ENCODE measurements around the gene BEGAIN. TPM values are rescaled to one million over a fixed set of nuclear protein-coding genes. Genes with fewer than 3 reads are reported as not detected.

The BEGAIN gene
- total and polyA plus RNA-seq, 2 donors from 2014 or later, result 0.52 to 1.4 TPM

GRCh38 chr14:100540141-100540925 lies 46.9 kb downstream of the BEGAIN start:
- Histone ChIP-seq H3K4me3 (ENCODE audit: low read length in 3 of 3) (no peak overlapping the region), H3K27ac (ENCODE audit: low read depth in 2 of 2, low read length in 2 of 2) (no peak overlapping the region), H3K36me3 (ENCODE audit: control insufficient read depth in 2 of 3, insufficient read depth in 3 of 3, low read length in 3 of 3) (no peaks in the 10 kb centered on the region), H3K9me3 (ENCODE audit: control insufficient read depth in 2 of 3, insufficient read depth in 1 of 3, low read length in 3 of 3) (no peaks in the 10 kb centered on the region), H3K9ac (ENCODE audit: low read length in 3 of 3) (no peak overlapping the region), H3K27me3 (ENCODE audit: control insufficient read depth, insufficient read depth, low read length) (no peaks in the 10 kb centered on the region), H3K4me1 (ENCODE audit: control insufficient read depth in 2 of 3, insufficient read depth in 2 of 3, low read depth in 1 of 3, low read length in 3 of 3) (no peaks in the 10 kb centered on the region)
- intact Hi-C loops (cut with DNase I), result no loop called here
- DNase-seq (peak in 4 of 5 donors; percentile 45 to 60 (median 56)), FAIRE-seq (no peak)
- TF ChIP-seq CTCF (IDR thresholded peaks at IDR 0.05; ENCODE audit: borderline replicate concordance, extremely low read depth, insufficient read depth), result no peak

GRCh38 chr14:100539766-100540140 lies 47.5 kb downstream of the BEGAIN start:
- Histone ChIP-seq H3K27me3 (ENCODE audit: control insufficient read depth, insufficient read depth, low read length) (no peaks in the 10 kb centered on the region), H3K4me3 (ENCODE audit: low read length in 3 of 3) (no peak overlapping the region), H3K4me1 (ENCODE audit: control insufficient read depth in 2 of 3, insufficient read depth in 2 of 3, low read depth in 1 of 3, low read length in 3 of 3) (no peaks in the 10 kb centered on the region), H3K9me3 (ENCODE audit: control insufficient read depth in 2 of 3, insufficient read depth in 1 of 3, low read length in 3 of 3) (no peaks in the 10 kb centered on the region), H3K9ac (ENCODE audit: low read length in 3 of 3) (no peak overlapping the region), H3K36me3 (ENCODE audit: control insufficient read depth in 2 of 3, insufficient read depth in 3 of 3, low read length in 3 of 3) (no peaks in the 10 kb centered on the region), H3K27ac (ENCODE audit: low read depth in 2 of 2, low read length in 2 of 2) (no peak overlapping the region)
- FAIRE-seq, result no peak
- intact Hi-C loops (cut with DNase I), result no loop called here
- TF ChIP-seq CTCF (IDR thresholded peaks at IDR 0.05; ENCODE audit: borderline replicate concordance, extremely low read depth, insufficient read depth), result no peak
- no peak for DNase-seq

- no peak for TF ChIP-seq CTCF (IDR thresholded peaks at IDR 0.05; ENCODE audit: borderline replicate concordance, extremely low read depth, insufficient read depth)
- FAIRE-seq (no peak), DNase-seq (peak in 2 of 5 donors; percentile 49 to 67)
- Histone ChIP-seq H3K27me3 (ENCODE audit: control insufficient read depth, insufficient read depth, low read length) (no peaks in the 10 kb centered on the region), H3K9me3 (ENCODE audit: control insufficient read depth in 2 of 3, insufficient read depth in 1 of 3, low read length in 3 of 3) (no peaks in the 10 kb centered on the region), H3K9ac (ENCODE audit: low read length in 3 of 3) (no peak overlapping the region), H3K36me3 (ENCODE audit: control insufficient read depth in 2 of 3, insufficient read depth in 3 of 3, low read length in 3 of 3) (no peaks in the 10 kb centered on the region), H3K4me1 (ENCODE audit: control insufficient read depth in 2 of 3, insufficient read depth in 2 of 3, low read depth in 1 of 3, low read length in 3 of 3) (no peaks in the 10 kb centered on the region), H3K27ac (ENCODE audit: low read depth in 2 of 2, low read length in 2 of 2) (no peak overlapping the region), H3K4me3 (ENCODE audit: low read length in 3 of 3) (no peak overlapping the region)
- intact Hi-C loops (cut with DNase I), result no loop called here
Measured at GRCh38 chr14:100539003-100539660, 48.1 kb downstream of the BEGAIN start.

Data from kidney (tissue), 14 donors.